ENCODE results near the gene REM2.
"Not testable (repeated sequence)": the region's sequence is repeated elsewhere in the genome, so short reads cannot be mapped to it uniquely, and the experiment has no call there.

The REM2 gene

DNA sequence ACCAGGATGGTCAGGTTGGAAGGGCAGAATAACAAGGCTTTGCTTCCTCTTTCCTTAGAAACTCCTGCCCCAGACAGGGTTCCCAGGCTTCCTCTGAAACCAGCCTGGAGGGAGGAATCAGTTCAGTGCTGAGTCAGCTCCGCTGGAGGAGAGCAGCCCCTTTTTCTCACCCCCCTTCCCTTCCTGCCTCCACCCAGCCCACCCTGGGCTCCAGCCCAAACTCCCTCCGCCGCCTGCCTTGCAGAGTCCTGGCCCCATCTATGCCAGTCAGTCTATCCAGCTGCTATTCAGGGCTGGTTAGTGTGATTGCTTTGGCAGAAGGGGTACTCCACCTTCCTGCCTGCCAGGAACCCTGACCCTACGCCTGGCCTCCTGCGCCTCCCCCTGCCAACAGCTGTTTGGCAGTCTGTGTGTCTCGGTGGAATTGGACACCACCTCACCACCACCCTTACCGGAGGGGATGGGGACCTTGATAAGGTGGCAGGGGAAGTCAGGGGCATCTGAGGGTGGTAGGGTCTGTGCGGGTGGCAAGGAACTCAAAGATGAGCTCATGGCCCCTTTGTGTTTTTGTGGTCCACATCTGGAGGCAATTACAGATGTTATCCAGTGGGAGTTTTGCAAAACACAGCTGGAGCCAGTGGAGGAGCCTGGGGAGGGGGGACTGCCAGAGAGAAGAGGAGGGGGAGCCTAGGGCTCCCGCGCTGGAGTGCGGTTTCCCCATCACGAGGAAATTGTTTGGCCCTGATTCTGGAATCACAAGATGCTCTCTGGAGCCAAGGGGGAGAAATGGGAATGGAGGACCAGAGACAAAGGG lies 34.5 kb upstream of the REM2 start:
- no peak for DNase-seq

DNA sequence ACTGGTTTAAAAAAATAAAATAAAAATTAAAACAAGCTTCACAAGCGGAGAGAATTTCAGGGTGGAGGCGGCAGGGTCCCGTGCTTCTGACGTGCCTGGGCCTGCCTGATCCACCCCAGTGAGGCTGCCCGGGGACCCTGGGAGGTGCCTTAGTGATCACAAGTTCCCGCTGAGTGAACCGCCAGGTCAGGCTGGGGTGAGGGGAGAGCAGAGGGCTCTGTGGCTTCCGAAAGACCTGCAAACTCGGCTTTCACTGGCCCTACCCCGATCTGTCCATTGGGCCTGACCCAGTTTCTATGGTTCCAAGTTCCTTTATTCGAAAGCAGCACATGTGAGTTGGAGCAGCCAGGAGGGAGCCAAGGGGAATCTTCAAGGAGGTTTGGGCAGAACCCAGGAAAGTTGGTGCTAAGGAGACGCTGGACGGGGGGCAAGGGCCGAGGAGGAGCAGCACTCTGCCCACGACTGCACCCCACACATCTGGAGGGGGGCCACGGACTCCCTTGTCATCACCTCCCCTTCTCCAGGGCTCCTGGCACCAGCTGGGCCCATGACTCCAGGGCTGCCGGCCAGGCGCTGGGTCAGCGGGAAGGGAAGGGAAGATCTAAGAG lies 33.7 kb upstream of the REM2 start:
- no peak for DNase-seq

DNA sequence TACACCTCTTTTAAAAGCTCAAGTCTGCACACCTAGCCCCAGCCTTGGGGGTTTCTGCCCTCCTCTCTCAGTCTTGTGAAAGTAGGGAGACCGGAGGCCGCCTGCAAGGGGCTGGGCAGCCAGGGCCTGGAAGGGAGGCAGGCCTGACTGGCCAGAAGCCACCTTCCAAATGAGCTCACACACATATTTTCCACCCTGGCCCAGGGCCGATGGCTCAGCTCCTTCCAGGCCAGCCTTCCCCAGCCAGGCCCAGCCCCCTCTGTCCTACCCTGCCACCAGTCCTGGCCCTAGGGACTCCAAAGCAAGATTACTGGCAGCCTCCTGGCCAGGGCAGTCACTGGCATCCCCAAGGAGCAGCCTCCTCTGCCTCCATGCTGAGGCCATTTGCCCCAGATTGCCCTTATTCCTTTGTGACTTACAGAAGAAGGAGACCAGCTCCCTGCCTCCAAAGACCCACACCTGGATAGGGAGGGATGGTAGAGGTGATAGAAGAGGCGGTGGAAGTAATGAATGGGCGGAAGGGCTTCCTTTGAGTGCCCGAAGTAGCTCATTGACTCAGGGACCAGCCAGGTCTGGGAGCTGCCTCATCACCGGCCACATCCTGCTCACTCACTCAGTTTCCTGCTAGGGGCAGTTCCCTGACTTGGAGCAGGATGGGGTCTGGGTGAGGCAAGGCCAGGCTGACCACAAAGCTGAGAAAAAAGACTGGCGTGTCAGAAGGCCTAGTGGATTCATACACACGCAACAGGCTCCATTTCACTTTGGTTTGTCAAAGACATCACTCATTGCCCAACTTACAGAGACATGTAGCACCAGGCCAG lies 31.9 kb upstream of the REM2 start:
- peak; percentile 49 for DNase-seq

DNA sequence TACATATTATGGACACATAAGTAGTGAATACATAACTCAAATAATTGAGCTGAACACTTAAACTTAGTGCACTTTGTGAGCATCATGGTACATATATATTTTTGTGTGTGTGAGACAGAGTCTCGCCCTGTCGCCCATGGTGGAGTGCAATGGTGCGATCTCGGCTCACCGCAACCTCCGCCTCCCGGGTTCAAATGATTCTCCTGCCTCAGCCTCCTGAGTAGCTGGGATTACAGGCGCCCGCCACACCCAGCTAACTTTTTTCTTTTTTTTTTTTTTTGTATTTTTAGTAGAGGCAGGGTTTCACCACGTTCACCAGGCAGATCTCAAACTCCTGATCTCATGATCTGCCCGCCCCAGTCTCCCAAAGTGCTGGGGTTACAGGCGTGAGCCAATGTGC lies 30.8 kb upstream of the REM2 start:
- not testable (repeated sequence) for DNase-seq

DNA sequence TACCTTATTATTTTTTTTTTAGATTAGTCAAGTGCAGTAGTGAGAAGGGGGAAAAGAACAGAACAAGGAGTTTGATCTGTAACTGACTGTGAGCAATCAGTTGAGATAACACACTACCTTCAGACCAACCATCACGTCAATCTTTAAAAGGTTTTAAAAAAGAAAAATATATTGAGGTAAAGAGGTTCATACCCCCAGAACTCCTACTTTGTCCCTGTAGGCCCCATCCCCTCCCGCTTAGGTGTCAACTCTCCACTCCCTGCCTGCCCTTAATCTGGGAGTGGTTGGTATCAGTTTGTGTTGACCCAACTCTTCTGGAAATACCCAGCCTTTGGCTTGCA lies 30.5 kb upstream of the REM2 start:
- no peak for DNase-seq

DNA sequence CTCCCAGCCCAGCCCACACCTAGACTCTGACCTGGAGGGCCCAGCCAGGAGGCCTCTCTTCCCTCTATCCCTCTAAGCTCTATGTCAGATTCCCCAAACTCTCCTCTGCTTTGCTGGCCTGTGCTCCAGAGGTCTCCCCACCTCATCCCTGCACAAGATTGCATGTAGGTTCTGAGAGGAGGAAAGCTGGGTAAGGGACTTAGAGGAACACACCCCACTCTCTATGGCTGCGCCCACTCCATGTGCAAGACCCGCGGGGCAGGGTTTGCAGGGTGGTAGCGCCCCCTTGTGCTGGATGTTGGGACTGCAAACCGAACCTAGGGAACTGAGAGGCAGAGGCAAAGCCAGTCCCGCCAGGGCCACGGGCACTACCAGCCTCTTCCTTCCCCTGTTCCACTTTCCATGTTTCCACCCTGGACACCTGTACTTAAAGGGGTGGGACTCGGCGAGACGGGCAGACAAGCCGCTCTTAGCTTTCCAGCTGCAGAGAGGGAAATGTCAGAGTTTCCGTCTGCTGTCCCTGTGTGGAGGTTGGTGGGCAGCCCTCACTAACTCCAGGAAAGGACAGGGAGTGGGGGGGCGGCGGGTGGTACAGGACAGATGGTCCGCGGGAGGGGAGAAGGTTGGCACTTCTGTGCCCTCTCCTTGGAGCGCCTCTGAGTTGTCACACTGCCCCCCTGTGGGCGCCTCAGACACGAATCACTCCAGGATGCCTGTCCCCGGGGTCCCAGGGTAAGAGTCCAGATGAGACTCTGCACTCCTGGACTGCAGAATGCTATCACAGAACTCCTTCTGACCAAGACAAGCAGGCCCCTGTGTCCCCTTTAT lies 29.9 kb upstream of the REM2 start:
- peak; percentile 100 for DNase-seq

DNA sequence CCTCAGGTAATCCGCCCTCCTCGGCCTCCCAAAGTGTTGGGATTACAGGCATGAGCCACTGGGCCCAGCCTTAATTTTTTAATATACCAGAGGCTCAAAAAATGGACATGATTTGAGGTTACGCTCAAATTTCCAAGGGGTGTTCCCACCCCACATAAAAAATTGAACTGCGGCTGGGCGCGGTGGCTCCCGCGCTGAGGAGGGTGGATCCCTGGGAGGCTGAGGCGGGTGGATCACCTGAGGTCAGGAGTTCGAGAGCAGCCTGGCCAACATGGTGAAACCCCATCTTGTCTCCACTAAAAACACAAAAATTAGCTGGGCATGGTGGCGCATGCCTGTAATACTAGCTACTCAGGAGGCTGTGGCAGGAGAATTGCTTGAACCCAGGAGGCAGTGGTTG lies 28.7 kb upstream of the REM2 start:
- DNase-seq = not testable (repeated sequence)

DNA sequence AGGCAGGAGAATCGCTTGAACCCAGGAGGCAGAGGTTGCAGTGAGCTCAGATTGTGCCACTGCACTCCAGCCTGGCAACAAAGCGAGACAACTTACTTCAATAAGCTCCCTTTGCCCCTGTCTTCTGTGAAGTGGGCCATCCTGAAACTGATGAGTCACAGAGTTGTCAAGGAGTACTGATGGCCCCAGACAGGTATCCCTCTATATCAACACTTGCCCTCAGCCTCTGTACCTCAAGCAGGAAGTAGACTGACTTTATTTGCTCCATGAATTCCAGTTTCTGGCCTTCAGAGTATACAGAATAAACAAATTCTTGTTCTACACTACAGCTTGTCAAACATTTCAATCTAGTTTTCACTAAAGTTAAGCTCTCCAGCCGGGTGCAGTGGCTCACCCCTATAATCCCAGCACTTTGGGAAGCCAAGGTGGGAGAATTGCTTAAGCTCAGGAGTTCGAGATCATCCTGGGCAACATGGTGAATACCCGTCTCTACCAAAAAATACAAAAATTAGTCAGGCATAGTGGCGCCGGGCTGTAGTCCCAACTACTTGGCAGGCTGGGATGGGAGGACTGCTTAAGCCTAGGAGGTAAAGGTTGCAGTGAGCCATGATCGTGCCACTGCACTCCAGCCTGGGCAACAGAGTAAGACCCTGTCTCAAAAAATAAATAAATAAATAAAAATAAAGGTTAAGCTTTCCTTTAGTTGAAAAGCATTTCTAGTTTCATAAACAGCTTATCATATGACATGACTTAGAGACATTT lies 27.9 kb upstream of the REM2 start:
- DNase-seq = no peak

DNA sequence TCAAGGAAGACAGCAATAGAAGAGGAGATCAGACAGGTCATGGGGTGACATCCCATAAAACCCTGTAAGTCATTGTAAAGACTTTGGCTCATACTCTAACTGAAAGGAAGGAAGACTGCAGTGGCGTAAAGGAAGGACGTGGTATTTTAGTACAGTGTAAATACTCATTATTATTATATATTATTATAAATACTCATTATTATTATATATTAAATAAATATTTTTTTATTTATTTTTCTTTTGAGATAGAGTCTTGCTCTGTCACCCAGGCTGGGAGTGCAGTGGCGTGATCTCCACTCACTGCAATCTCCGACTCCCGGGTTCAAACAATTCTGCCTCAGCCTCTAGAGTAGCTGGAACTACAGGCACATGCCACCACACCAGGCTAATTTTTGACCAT lies 26.6 kb upstream of the REM2 start:
- no peak for DNase-seq

DNA sequence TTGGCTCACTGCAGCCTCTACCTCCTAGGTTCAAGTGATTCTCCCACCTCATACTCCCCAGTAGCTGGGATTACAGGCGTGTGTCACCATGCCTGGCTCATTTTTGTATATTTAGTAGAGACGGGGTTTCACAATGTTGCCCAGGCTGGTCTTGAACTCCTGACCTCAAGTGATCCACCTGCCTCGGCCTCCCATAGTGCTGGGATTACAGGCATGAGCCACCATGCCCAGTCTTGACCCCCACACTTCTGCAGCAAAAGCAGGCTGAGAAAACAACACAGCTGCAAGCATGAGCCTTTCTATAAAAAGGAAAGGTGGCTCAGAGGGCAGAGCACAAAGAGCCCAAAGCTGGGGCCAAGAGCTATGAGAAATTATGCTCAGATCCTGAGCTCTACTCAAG lies 22.6 kb upstream of the REM2 start:
- DNase-seq = not testable (repeated sequence)

DNA sequence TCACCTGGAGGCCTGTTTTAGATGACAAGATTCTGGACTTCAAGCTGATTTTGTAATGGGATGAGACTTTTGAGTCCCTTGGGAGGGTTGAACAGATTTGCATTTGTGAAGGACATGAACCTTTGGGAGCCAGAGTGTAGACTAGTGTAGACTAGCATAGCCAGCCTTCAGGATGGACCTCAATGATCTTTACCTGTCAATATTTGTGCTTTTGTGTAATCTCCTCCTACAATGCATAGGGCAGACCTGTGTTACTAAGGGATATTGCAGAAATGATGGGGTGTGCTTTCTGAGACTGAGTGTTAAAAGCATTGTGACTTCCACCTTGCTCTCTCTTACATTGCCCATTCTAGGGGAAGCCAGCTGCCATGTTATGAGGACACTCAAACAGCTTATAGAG lies 21.4 kb upstream of the REM2 start:
- no peak for DNase-seq

DNA sequence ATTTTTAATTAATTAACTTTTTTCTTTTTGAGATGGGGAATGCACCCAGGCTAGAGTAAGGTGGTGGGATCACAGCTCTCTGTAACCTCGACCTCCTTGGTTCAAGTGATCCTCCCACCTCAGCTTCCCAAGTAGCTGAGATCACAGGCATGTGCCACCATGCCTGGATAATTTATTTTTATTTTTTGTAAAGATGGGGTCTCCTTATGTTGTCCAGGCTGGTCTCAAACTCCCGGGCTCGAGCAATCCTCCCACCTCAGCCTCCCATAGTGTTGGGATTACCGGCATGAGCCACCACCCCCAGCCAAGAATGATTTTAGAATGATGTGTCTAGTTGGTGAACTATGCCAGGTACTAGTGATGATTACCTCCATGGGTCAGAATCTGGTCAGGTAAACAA lies 18.0 kb upstream of the REM2 start:
- DNase-seq = no peak

DNA sequence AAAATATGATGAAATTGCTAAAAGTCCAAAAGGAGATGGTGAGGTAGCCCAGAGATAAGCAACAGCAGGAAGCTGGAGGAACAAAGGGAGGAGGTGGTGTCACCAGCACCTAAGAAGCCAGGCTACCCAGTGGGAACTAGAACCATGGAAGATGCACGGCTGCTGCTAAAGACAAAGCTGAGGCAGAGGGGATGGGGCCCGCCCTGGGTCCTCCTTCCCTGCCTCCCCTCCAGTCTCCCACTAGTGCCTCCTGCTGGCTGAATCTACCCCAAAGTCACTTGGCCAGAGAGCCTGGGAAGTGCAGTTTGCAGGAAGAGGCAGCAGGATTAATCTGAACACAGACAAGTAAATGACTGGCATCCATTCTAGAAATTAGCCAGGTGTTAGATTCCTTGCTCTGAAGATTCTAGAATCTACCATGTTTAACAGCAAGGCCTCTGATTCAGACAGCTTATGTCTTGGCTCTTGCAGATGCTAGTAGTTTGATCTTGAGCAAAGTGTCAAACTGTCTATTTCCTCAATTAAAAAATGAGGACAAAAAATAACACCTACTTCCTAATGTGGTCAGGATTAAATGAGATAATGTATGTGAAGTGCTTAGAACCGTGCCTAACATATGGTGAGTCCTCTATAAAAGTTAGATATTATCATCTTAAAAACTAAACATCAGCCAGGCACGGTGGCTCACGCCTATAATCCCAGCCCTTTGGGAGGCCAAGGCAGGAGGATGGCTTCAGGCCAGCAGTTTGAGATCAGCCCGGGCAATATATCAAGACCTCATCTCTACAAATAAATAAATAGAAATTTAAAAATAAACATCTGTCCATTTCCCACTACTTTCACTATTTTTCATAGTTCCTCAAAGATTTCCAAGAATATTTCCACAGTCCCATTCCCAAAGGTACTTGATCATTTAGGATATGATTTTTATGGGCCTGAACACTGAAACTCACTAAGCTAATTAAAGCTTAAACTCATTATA lies 17.3 kb upstream of the REM2 start:
- peak; percentile 57 for DNase-seq

DNA sequence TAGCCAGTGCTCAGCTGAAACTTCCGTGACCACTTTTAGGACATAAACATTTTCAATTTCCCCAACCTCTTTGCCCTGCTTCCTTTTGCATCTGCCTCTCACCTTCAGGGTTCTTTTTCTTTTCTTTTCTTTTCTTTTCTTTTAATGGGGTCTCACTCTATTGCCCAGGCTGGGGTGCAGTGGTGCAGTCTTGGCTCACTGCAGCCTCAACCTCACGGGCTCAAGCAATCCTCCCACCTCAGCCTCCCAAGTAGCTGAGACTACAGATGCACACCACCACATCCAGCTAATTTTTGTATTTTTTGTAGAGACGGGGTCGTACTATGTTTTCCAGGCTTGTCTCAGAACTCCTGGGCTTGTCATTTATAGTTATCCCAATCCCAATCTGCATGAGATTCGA lies 16.1 kb upstream of the REM2 start:
- DNase-seq = no peak

DNA sequence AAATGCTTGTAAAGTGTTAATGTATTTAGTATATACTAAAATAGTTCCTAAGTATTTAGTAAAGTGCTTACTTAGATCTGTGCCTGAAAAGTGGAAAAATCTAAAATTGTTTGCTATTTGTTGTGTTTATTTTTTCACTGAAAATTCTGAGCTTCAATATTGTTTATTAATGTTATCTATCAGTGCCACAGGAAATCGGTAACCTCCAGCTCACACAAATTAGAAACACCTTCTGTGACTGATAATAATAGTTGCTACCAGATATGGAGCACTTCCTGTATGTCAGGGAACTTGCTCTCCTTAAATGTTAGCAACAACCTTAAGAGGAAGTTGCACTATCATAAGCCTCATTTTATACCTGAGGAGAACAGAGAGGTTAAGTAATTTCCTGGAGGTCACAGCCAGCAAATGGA lies 12.2 kb upstream of the REM2 start:
- DNase-seq = no peak

DNA sequence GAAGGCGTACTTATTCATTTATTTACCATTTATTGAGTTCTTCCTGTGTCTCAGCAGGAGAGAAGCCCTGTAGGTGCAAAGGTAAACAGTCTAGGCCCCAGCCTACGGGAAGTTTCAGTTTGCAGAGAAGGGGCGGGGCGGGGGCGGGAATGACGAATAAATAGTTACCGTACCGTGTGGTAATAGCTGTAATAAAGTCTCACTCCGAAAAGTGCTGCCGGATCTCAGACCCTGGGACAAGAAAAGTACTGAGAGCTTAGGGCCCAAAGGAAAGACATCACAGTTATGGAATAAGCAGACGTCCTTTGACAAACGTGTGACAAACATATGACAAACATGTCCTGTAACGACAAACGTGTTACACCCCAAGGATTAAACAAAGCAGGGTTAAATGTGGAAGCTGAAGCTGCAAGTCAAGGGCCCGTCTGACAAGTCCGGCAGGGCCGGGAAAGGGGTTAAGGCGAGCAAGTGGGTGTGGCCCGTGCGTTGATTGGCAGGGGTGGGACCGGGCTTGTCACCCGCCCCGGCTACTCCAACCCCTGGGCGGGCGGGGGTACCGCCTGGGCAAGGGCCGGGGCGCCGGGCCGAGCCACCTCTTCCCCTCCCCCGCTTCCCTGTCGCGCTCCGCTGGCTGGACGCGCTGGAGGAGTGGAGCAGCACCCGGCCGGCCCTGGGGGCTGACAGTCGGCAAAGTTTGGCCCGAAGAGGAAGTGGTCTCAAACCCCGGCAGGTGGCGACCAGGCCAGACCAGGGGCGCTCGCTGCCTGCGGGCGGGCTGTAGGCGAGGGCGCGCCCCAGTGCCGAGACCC lies 11.6 kb upstream of the REM2 start, which contains the start of gene LRP10:
Gene LRP10 (plus strand): TSS at position 517 of the 809 bp plus-strand sequence. CDS start 564 bp downstream, outside the sequence.
- DNase-seq = peak; percentile 87

DNA sequence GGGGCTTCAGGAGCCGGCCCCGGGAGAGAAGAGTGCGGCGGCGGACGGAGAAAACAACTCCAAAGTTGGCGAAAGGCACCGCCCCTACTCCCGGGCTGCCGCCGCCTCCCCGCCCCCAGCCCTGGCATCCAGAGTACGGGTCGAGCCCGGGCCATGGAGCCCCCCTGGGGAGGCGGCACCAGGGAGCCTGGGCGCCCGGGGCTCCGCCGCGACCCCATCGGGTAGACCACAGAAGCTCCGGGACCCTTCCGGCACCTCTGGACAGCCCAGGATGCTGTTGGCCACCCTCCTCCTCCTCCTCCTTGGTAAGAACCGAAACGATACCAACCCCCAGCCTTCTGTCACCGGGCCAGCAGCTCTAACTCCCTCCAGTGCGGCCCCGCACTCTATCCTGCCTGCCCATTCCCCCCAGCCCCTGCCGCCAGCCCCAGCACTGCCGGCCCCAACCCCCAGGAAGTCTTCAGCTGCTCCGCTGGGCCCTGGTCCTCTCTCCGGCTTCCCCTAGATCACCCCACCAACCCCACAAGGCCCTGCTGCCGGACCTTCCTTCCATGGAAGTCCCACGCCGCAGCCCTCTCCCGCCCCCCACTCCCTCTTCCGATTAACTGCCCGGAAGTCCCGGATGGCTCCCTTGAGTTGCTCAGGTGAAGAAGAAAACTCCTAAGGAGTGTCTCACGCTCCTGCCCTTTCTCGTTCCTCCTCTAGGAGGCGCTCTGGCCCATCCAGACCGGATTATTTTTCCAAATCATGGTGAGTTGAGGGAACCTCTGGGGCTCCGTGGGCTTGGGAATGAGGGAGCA lies 10.8 kb upstream of the REM2 start:
- DNase-seq = peak; percentile 87

DNA sequence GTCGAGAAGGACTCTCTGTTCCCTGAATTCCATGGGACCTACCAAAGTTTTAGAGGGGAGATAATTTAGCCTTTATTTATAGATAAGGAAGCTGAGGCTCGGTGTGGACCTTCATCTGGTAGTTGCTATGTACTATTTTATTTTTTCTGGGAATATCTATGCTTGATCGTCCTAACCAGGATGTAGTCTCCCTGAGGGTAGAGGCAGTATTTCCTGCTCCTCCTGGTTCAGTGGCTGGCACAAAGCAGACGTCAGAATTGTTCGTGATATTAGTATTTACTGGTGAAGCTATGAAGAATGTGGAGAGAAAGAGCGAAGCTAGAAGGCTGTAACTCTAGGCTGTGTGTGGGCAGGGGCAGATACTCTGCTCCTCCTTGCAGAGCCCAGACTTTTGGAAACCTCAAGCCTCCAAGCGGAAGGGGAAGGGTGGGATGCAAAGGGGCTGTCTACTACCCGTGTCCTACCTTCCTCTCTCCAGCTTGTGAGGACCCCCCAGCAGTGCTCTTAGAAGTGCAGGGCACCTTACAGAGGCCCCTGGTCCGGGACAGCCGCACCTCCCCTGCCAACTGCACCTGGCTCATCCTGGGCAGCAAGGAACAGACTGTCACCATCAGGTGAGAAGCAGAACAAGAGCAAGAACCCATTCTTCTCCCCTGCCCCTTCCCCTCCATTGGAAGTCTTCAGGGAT lies 10.0 kb upstream of the REM2 start:
- no peak for DNase-seq

Data from stimulated activated CD8-positive, alpha-beta memory T cell treated with anti-CD3 and anti-CD28 coated beads, Interleukin-4, amount 100 ng/mL, for 48 hours (primary cell).